IMR-90 (cell line): Measurements from ENCODE around the gene SRXN1.

Experiments used
- CEBPB ChIP-seq: IDR thresholded peaks from 2 replicates; pipeline ENCODE4 v1.6.1; 2012; ENCODE audit warnings: low read depth, low read length, improper control_type of control experiment
- CHD1 ChIP-seq: IDR thresholded peaks from 2 replicates; pipeline ENCODE4 v1.6.1; 2012; ENCODE audit warnings: low read depth, low read length, improper control_type of control experiment
- MXI1 ChIP-seq: IDR thresholded peaks from 2 replicates; pipeline ENCODE4 v1.6.1; 2012; ENCODE audit warnings: low read depth, mild to moderate bottlenecking, low read length, moderate library complexity, borderline replicate concordance
- NFE2L2 ChIP-seq: fragments of 150-350 bp; IDR thresholded peaks from 2 replicates; pipeline ENCODE4 v1.6.1; 2016; ENCODE audit warnings: low read depth, mild to moderate bottlenecking, low read length
- POLR2A ChIP-seq: IDR thresholded peaks from 2 replicates; pipeline ENCODE4 v1.6.1; 2012; ENCODE audit warnings: mild to moderate bottlenecking, low read depth, low read length
- RAD21 ChIP-seq: IDR thresholded peaks from 2 replicates; pipeline ENCODE4 v1.6.1; 2012; ENCODE audit warnings: low read length, improper control_type of control experiment
- RCOR1 ChIP-seq: IDR thresholded peaks from 2 replicates; pipeline ENCODE4 v1.6.1; 2012; ENCODE audit warnings: mild to moderate bottlenecking, low read length, improper control_type of control experiment; ENCODE audit not compliant: insufficient replicate concordance
- SMC3 ChIP-seq: fragments of 150-350 bp; IDR thresholded peaks from 2 replicates; pipeline ENCODE4 v1.6.1; 2016; ENCODE audit warnings: low read depth, mild to moderate bottlenecking, antibody characterized with exemption, low read length, moderate library complexity
- TF ChIP-seq, protein P1 (sequence below): conservative IDR thresholded peaks from 2 replicates; pipeline ENCODE4 v1.5.1; 2012; ENCODE audit warnings: mild to moderate bottlenecking, low read depth, low read length, improper control_type of control experiment
- TF ChIP-seq, protein P2 (sequence below): fragments of 150-350 bp; IDR thresholded peaks from 2 replicates; pipeline ENCODE4 v1.6.1; 2016; ENCODE audit warnings: low read depth, mild to moderate bottlenecking, low read length, moderate library complexity, borderline replicate concordance

DNA sequence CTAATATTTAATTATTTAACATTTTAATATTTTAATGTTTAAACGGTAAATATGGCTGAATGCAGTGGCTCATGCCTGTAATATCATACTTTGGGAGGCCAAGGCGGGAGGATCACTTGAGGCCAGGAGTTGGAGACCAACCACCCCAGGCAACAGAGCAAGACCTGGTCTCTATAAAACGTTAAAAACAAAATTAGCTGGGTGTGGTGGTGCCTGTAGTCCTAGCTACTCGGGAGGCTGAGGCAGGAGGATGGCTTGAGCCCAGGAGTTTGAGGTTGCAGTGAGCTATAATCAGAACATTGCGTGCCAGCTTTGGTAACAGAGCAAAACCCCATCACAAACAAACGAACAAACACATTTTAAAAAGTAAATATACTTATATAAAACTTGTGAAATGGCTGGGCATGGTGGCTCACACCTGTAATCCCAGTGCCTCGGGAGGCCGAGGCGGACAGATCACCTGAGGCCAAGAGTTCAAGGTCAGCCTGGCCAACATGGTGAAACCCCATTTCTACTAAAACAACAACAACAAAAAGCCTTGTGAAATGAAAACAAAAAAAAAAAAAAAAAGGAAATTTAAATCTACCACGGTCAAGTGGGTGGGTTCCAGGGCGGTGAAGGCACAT lies 8.2 kb downstream of the SRXN1 start:
- TF ChIP-seq, protein P1, sequence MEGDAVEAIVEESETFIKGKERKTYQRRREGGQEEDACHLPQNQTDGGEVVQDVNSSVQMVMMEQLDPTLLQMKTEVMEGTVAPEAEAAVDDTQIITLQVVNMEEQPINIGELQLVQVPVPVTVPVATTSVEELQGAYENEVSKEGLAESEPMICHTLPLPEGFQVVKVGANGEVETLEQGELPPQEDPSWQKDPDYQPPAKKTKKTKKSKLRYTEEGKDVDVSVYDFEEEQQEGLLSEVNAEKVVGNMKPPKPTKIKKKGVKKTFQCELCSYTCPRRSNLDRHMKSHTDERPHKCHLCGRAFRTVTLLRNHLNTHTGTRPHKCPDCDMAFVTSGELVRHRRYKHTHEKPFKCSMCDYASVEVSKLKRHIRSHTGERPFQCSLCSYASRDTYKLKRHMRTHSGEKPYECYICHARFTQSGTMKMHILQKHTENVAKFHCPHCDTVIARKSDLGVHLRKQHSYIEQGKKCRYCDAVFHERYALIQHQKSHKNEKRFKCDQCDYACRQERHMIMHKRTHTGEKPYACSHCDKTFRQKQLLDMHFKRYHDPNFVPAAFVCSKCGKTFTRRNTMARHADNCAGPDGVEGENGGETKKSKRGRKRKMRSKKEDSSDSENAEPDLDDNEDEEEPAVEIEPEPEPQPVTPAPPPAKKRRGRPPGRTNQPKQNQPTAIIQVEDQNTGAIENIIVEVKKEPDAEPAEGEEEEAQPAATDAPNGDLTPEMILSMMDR = no peak
- TF ChIP-seq MXI1 = no peak
- TF ChIP-seq RAD21 = no peak
- TF ChIP-seq POLR2A = no peak
- TF ChIP-seq CEBPB = no peak
- no peak for TF ChIP-seq RCOR1
- TF ChIP-seq SMC3 = no peak
- TF ChIP-seq, protein P2, sequence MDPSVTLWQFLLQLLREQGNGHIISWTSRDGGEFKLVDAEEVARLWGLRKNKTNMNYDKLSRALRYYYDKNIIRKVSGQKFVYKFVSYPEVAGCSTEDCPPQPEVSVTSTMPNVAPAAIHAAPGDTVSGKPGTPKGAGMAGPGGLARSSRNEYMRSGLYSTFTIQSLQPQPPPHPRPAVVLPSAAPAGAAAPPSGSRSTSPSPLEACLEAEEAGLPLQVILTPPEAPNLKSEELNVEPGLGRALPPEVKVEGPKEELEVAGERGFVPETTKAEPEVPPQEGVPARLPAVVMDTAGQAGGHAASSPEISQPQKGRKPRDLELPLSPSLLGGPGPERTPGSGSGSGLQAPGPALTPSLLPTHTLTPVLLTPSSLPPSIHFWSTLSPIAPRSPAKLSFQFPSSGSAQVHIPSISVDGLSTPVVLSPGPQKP = no peak
- no peak for TF ChIP-seq CHD1
- no peak for TF ChIP-seq NFE2L2
